ENCODE data around the gene MTCH1.

MTCH1 gene

GRCh38 chr6:36970892-36971842, 14.8 kb downstream of the MTCH1 start:
- ChIA-PET CTCF (interaction anchor here (0.6 kb wide), 1 partner anchor 47 kb away, joined by 3 read pairs; no protein-coding TSS in a partner anchor), POLR2A (interaction anchor here (1.2 kb wide), 1 partner anchor 15 kb away, joined by 3 read pairs; the partner anchor contains the start of gene MTCH1)
- no peak for TF ChIP-seq NFRKB (IDR thresholded peaks at IDR 0.05)
- no peak for TF ChIP-seq LEF1 (IDR thresholded peaks at IDR 0.05; ENCODE audit: borderline replicate concordance)
- no peak for TF ChIP-seq FOXM1 (IDR thresholded peaks at IDR 0.05; ENCODE audit: borderline replicate concordance)
- no peak for TF ChIP-seq PKNOX1 (IDR thresholded peaks at IDR 0.05)
- TF ChIP-seq TARDBP (IDR thresholded peaks at IDR 0.05) = no peak
- no peak for TF ChIP-seq CTBP1 (IDR thresholded peaks at IDR 0.05; ENCODE audit: borderline replicate concordance)
- no peak for TF ChIP-seq L3MBTL2 (conservative IDR thresholded peaks at IDR 0.05)
- no peak for TF ChIP-seq ARNT (IDR thresholded peaks at IDR 0.05)
- TF ChIP-seq FOXA1 (IDR thresholded peaks at IDR 0.05) = no peak
- no peak for TF ChIP-seq HDGF (IDR thresholded peaks at IDR 0.05; ENCODE audit: borderline replicate concordance)
- TF ChIP-seq ELF4 (IDR thresholded peaks at IDR 0.05) = no peak
- no peak for TF ChIP-seq SUZ12 (IDR thresholded peaks at IDR 0.05)
- TF ChIP-seq SP1 (IDR thresholded peaks at IDR 0.05) = no peak
- no peak for TF ChIP-seq FOXK2 (IDR thresholded peaks at IDR 0.05)
- no peak for TF ChIP-seq ZNF384 (IDR thresholded peaks at IDR 0.05)
- DNase-seq (ENCODE audit: extremely low spot score) = no peak

GRCh38 chr6:36969988-36970891, 15.8 kb downstream of the MTCH1 start:
- ChIA-PET POLR2A (interaction anchor here (1.2 kb wide), 1 partner anchor 16 kb away, joined by 3 read pairs; the partner anchor contains the start of gene MTCH1), CTCF (interaction anchor here (0.6 kb wide), 1 partner anchor 48 kb away, joined by 3 read pairs; no protein-coding TSS in a partner anchor)
- no peak for DNase-seq (ENCODE audit: extremely low spot score)
- TF ChIP-seq SUZ12 (IDR thresholded peaks at IDR 0.05) (no peak), CTBP1 (IDR thresholded peaks at IDR 0.05; ENCODE audit: borderline replicate concordance) (no peak), LEF1 (IDR thresholded peaks at IDR 0.05; ENCODE audit: borderline replicate concordance) (no peak), PKNOX1 (IDR thresholded peaks at IDR 0.05) (no peak), FOXM1 (IDR thresholded peaks at IDR 0.05; ENCODE audit: borderline replicate concordance) (no peak), HDGF (IDR thresholded peaks at IDR 0.05; ENCODE audit: borderline replicate concordance) (no peak), FOXK2 (IDR thresholded peaks at IDR 0.05) (no peak), BHLHE40 (IDR thresholded peaks at IDR 0.05; ENCODE audit: borderline replicate concordance) (no peak)

- no peak for DNase-seq (ENCODE audit: extremely low spot score)
- POLR2A ChIA-PET = no interaction called here
- no peak for TF ChIP-seq TARDBP (IDR thresholded peaks at IDR 0.05)
- TF ChIP-seq L3MBTL2 (conservative IDR thresholded peaks at IDR 0.05) = no peak
- no peak for TF ChIP-seq FOXM1 (IDR thresholded peaks at IDR 0.05; ENCODE audit: borderline replicate concordance)
- no peak for TF ChIP-seq ARNT (IDR thresholded peaks at IDR 0.05)
- TF ChIP-seq FOXA1 (IDR thresholded peaks at IDR 0.05) = no peak
- no peak for TF ChIP-seq FOXK2 (IDR thresholded peaks at IDR 0.05)
- no peak for TF ChIP-seq PKNOX1 (IDR thresholded peaks at IDR 0.05)
- TF ChIP-seq ELF4 (IDR thresholded peaks at IDR 0.05) = no peak
- no peak for TF ChIP-seq HDGF (IDR thresholded peaks at IDR 0.05; ENCODE audit: borderline replicate concordance)
- no peak for TF ChIP-seq SP1 (IDR thresholded peaks at IDR 0.05)
- TF ChIP-seq ZNF384 (IDR thresholded peaks at IDR 0.05) = no peak
- no peak for TF ChIP-seq BHLHE40 (IDR thresholded peaks at IDR 0.05; ENCODE audit: borderline replicate concordance)
- TF ChIP-seq LEF1 (IDR thresholded peaks at IDR 0.05; ENCODE audit: borderline replicate concordance) = no peak
- no peak for TF ChIP-seq CTBP1 (IDR thresholded peaks at IDR 0.05; ENCODE audit: borderline replicate concordance)
- TF ChIP-seq NFRKB (IDR thresholded peaks at IDR 0.05) = no peak
- CTCF ChIA-PET = no interaction called here
Measured at GRCh38 chr6:36969240-36969691, 16.7 kb downstream of the MTCH1 start.

GRCh38 chr6:36968266-36968977, 17.6 kb downstream of the MTCH1 start:
- DNase-seq (ENCODE audit: extremely low spot score) = no peak
- no peak for TF ChIP-seq ELF4 (IDR thresholded peaks at IDR 0.05)
- CTCF ChIA-PET = no interaction called here
- POLR2A ChIA-PET = no interaction called here

GRCh38 chr6:36967757-36968156, 18.2 kb downstream of the MTCH1 start:
- no peak for DNase-seq (ENCODE audit: extremely low spot score)
- ChIA-PET POLR2A (interaction anchor here (2.0 kb wide), 1 partner anchor 18 kb away, joined by 6 read pairs; the partner anchor contains the start of gene MTCH1), CTCF (interaction anchor here (0.8 kb wide), 1 partner anchor 10 kb away, joined by 4 read pairs; no protein-coding TSS in a partner anchor)
- TF ChIP-seq BHLHE40 (IDR thresholded peaks at IDR 0.05; ENCODE audit: borderline replicate concordance) (no peak), ZNF384 (IDR thresholded peaks at IDR 0.05) (no peak), LEF1 (IDR thresholded peaks at IDR 0.05; ENCODE audit: borderline replicate concordance) (no peak), ELF4 (IDR thresholded peaks at IDR 0.05) (no peak), FOXA1 (IDR thresholded peaks at IDR 0.05) (no peak), PKNOX1 (IDR thresholded peaks at IDR 0.05) (no peak), SUZ12 (IDR thresholded peaks at IDR 0.05) (no peak), FOXK2 (IDR thresholded peaks at IDR 0.05) (no peak), NFRKB (IDR thresholded peaks at IDR 0.05) (no peak)

All from HEK293T (cell line).